ENCODE results near the gene TMPRSS3. TPM values are rescaled to one million over a fixed set of nuclear protein-coding genes. Genes with fewer than 3 reads are reported as not detected.
"Not testable (repeated sequence)": the region's sequence is repeated elsewhere in the genome, so short reads cannot be mapped to it uniquely, and the experiment has no call there.

Gene TMPRSS3
- total RNA-seq, 1 donor from 2014 or later = not detected

- DNase-seq (no peak), ATAC-seq (ENCODE audit: poor library complexity) (no peak)
- intact Hi-C loops (cut with DNase I) = no loop called here
Measured at GRCh38 chr21:42413093-42413492, 17.2 kb upstream of the TMPRSS3 start.

GRCh38 chr21:42412636-42412933 is 16.7 kb upstream of the TMPRSS3 start:
- ATAC-seq (ENCODE audit: poor library complexity) (no peak), DNase-seq (no peak)
- intact Hi-C loops (cut with DNase I) = no loop called here

- no peak for DNase-seq
- no peak for ATAC-seq (ENCODE audit: poor library complexity)
- intact Hi-C loops (cut with DNase I) = no loop called here
Measured at GRCh38 chr21:42411891-42412635, 16.2 kb upstream of the TMPRSS3 start.

- ATAC-seq (ENCODE audit: poor library complexity) (no peak), DNase-seq (no peak)
- intact Hi-C loops (cut with DNase I) = no loop called here
Measured at GRCh38 chr21:42411197-42411869, 15.5 kb upstream of the TMPRSS3 start.

- DNase-seq = no peak
- no peak for ATAC-seq (ENCODE audit: poor library complexity)
- intact Hi-C loops (cut with DNase I) = no loop called here
Measured at GRCh38 chr21:42409366-42409765, 13.5 kb upstream of the TMPRSS3 start.

GRCh38 chr21:42408718-42409117 is 12.9 kb upstream of the TMPRSS3 start:
- ATAC-seq (ENCODE audit: poor library complexity); DNase-seq; intact Hi-C loops (cut with DNase I): not testable (repeated sequence)

GRCh38 chr21:42407476-42407875 is 11.6 kb upstream of the TMPRSS3 start:
- DNase-seq = no peak
- intact Hi-C loops (cut with DNase I) = no loop called here
- no peak for ATAC-seq (ENCODE audit: poor library complexity)

- intact Hi-C loops (cut with DNase I) = no loop called here
- DNase-seq = no peak
Measured at GRCh38 chr21:42406866-42407265, 11.0 kb upstream of the TMPRSS3 start.

GRCh38 chr21:42406201-42406621 is 10.4 kb upstream of the TMPRSS3 start:
- no peak for ATAC-seq (ENCODE audit: poor library complexity)
- no peak for DNase-seq
- intact Hi-C loops (cut with DNase I) = no loop called here

More at GRCh38 chr21:42406866-42407265, 11.0 kb upstream of the TMPRSS3 start:
- no peak for ATAC-seq (ENCODE audit: poor library complexity)

- no peak for ATAC-seq (ENCODE audit: poor library complexity)
- intact Hi-C loops (cut with DNase I) = no loop called here
- no peak for DNase-seq
Measured at GRCh38 chr21:42405064-42406013, 9.5 kb upstream of the TMPRSS3 start.

- ATAC-seq (ENCODE audit: poor library complexity) = no peak
- intact Hi-C loops (cut with DNase I) = no loop called here
- no peak for DNase-seq
Measured at GRCh38 chr21:42404539-42404938, 8.7 kb upstream of the TMPRSS3 start.

GRCh38 chr21:42403611-42404231 is 7.9 kb upstream of the TMPRSS3 start, which contains the start of gene UBASH3A:
TSS of gene UBASH3A (plus strand) at chr21:42403902. CDS start at chr21:42403946, 44 bp downstream.
- ATAC-seq (ENCODE audit: poor library complexity) (no peak), DNase-seq (no peak)
- intact Hi-C loops (cut with DNase I) = no loop called here

GRCh38 chr21:42401820-42402251 is 6.0 kb upstream of the TMPRSS3 start:
- intact Hi-C loops (cut with DNase I) = no loop called here
- DNase-seq = no peak
- ATAC-seq (ENCODE audit: poor library complexity) = no peak

- intact Hi-C loops (cut with DNase I) = no loop called here
- no peak for DNase-seq
- no peak for ATAC-seq (ENCODE audit: poor library complexity)
Measured at GRCh38 chr21:42401154-42401553, 5.3 kb upstream of the TMPRSS3 start.

GRCh38 chr21:42400525-42400924 is 4.7 kb upstream of the TMPRSS3 start:
- ATAC-seq (ENCODE audit: poor library complexity) (no peak), DNase-seq (no peak)
- intact Hi-C loops (cut with DNase I) = no loop called here

- intact Hi-C loops (cut with DNase I) = no loop called here
- ATAC-seq (ENCODE audit: poor library complexity) (no peak), DNase-seq (no peak)
Measured at GRCh38 chr21:42398436-42399028, 2.7 kb upstream of the TMPRSS3 start.

GRCh38 chr21:42397746-42398394 is 2.0 kb upstream of the TMPRSS3 start:
- DNase-seq (no peak), ATAC-seq (ENCODE audit: poor library complexity) (no peak)

More at GRCh38 chr21:42397746-42398394, 2.0 kb upstream of the TMPRSS3 start:
- intact Hi-C loops (cut with DNase I) = no loop called here

Measured in Right ventricle myocardium superior (tissue), 1 donor.